H54 (cell line): ENCODE results near the gene BRAF.
"Not testable (repeated sequence)": the region's sequence is repeated elsewhere in the genome, so short reads cannot be mapped to it uniquely, and the experiment has no call there.

ENCODE experiments used
- DNase-seq: peaks from one replicate; pipeline ENCODE4 v3.0.0; 2011; ENCODE audit warnings: low spot score, mixed read lengths; ENCODE audit not compliant: insufficient read length
- FAIRE-seq: peaks from 3 replicates; lab custom pipeline; 2011; peaks lifted over from hg19 to GRCh38; lab: Jason Lieb, UNC
- POLR2A ChIP-seq: IDR thresholded peaks from 2 replicates; pipeline ENCODE4 v1.6.1; 2011; ENCODE audit warnings: low read depth, mild to moderate bottlenecking, low read length

BRAF gene

GRCh38 chr7:140908361-140908760 is 16.4 kb downstream of the BRAF start:
- FAIRE-seq (no peak), DNase-seq (no peak)
- no peak for TF ChIP-seq POLR2A

- FAIRE-seq (no peak), DNase-seq (no peak)
- TF ChIP-seq POLR2A, result no peak
These were observed 20.8 kb downstream of the BRAF start for GRCh38 chr7:140903741-140904480.

- no peak for TF ChIP-seq POLR2A
- FAIRE-seq, result peak; percentile 48
These were observed 22.3 kb downstream of the BRAF start for GRCh38 chr7:140902303-140902953.

GRCh38 chr7:140901941-140902302 is 22.8 kb downstream of the BRAF start:
- no peak for DNase-seq
- no peak for TF ChIP-seq POLR2A
- no peak for FAIRE-seq

More at GRCh38 chr7:140902303-140902953, 22.3 kb downstream of the BRAF start:
- DNase-seq, result no peak

GRCh38 chr7:140899883-140900282 is 24.8 kb downstream of the BRAF start:
- FAIRE-seq (no peak), DNase-seq (no peak)
- TF ChIP-seq POLR2A, result no peak

GRCh38 chr7:140898786-140899536 is 25.8 kb downstream of the BRAF start:
- DNase-seq (no peak), FAIRE-seq (peak; percentile 30)
- no peak for TF ChIP-seq POLR2A

GRCh38 chr7:140896996-140897395 is 27.7 kb downstream of the BRAF start:
- DNase-seq (no peak), FAIRE-seq (no peak)
- TF ChIP-seq POLR2A, result no peak

GRCh38 chr7:140889645-140890044 is 35.1 kb downstream of the BRAF start:
- DNase-seq (no peak), FAIRE-seq (no peak)
- no peak for TF ChIP-seq POLR2A

GRCh38 chr7:140889150-140889549 is 35.6 kb downstream of the BRAF start:
- no peak for DNase-seq
- no peak for FAIRE-seq
- TF ChIP-seq POLR2A, result no peak

GRCh38 chr7:140888087-140888486 is 36.6 kb downstream of the BRAF start:
- DNase-seq (no peak), FAIRE-seq (no peak)
- no peak for TF ChIP-seq POLR2A

- peak; percentile 20 for FAIRE-seq
- DNase-seq, result no peak
- TF ChIP-seq POLR2A, result no peak
These were observed 38.9 kb downstream of the BRAF start for GRCh38 chr7:140885735-140886334.

GRCh38 chr7:140883378-140883777 is 41.4 kb downstream of the BRAF start:
- no peak for DNase-seq
- TF ChIP-seq POLR2A, result no peak
- no peak for FAIRE-seq

- DNase-seq, FAIRE-seq: not testable (repeated sequence)
These were observed 41.9 kb downstream of the BRAF start for GRCh38 chr7:140882834-140883233.
